Activated naive CD8-positive, alpha-beta T cell treated with anti-CD3 and anti-CD28 coated beads, Interleukin-2, amount 50 U/mL, for 16 hours (primary cell): ENCODE measurements around the gene TTC34.
A peak's percentile ranks its signal among the peaks of the same experiment; 100 is the strongest.

Experiments
- DNase-seq: peaks from one replicate; pipeline ENCODE4 v3.0.0-alpha.2; 2020; ENCODE audit warnings: low read depth, low spot score

The TTC34 gene

GRCh38 chr1:2591581-2592261 lies 209.8 kb downstream of the TTC34 start:
- DNase-seq, result no peak

GRCh38 chr1:2591233-2591580 lies 210.3 kb downstream of the TTC34 start:
- no peak for DNase-seq

DNA sequence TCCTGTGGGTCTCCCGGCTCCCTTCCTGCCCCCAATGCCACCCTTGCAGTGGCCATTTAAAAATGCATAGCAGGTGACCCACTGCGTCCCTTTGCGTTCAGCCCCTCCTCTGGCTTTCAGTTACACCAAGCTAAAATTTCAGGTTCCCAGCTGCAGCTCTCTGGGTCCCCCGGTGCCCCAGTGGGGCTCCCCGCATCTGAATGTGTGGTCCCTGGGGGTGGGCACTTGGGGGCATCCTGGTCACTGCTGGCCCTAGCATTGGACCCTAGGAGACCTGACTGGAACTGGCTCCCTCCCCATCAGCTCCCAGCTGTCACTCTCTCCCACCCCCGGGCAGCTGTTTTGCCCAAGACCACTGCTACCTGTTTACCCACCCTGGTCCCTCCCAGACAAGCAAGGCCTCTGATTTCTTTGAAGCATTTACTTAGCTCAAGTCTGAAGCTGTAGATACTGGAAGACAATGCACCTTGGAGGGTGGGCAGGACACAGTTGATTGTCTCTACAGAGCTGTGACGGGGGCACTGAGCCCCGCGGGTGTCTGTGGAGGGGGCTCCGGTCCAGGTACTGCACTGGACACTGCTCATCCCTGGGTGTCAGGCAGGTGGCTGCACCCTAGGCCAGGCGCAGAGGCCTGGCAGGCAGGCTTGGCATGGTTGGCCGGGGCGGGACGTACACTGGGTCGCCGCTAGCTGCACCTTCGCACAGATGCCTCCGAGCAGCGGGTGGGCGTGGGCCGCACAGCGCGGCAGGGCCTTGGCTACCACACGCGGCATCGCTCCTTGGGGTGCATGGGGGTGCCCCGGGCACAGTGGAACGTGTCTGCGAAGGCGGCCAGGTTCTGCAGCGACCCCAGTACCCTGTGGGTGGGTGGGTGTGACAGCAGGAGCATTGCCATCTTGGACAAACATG lies 211.0 kb downstream of the TTC34 start:
- DNase-seq, result no peak

DNA sequence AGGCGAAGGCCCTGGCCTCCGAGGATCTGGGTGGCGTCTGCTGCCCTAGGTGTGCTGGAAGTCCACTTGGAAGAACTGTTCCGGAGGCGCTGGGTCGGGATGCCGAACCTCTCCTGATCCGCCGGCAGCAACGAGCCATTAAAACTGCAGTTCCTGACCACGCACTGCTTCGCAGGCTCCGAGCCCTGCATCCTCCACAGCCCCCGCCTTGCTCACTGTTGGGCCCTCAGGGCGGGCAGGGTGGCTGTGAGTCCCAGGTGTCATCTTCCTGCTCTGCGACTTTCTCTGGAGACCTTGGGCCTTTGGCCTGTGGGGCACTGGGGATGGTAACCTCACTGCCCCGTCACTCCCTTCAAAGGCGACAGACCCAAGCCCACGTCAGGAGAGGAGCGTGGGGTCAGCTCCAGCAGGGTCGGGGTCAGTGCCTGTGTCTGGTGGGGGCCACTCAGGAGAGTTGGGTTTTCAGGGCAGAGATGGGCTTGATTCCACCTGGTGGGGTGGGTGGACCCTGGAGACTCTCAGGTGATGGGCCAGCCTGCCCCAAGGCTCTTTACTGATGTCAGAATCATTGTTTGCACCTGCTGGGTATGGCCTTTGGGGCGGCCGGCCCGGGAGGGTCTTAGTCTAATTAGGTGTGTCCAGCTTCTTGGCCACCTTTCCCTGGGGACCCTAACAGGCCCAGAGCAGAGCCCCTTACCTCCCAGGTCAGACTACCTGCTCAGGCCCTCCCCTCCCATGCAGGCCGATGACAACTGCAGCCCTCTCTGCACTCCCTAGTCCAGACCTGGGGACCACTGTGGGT lies 211.9 kb downstream of the TTC34 start:
- no peak for DNase-seq

GRCh38 chr1:2588661-2589430 lies 212.6 kb downstream of the TTC34 start:
- DNase-seq, result no peak

DNA sequence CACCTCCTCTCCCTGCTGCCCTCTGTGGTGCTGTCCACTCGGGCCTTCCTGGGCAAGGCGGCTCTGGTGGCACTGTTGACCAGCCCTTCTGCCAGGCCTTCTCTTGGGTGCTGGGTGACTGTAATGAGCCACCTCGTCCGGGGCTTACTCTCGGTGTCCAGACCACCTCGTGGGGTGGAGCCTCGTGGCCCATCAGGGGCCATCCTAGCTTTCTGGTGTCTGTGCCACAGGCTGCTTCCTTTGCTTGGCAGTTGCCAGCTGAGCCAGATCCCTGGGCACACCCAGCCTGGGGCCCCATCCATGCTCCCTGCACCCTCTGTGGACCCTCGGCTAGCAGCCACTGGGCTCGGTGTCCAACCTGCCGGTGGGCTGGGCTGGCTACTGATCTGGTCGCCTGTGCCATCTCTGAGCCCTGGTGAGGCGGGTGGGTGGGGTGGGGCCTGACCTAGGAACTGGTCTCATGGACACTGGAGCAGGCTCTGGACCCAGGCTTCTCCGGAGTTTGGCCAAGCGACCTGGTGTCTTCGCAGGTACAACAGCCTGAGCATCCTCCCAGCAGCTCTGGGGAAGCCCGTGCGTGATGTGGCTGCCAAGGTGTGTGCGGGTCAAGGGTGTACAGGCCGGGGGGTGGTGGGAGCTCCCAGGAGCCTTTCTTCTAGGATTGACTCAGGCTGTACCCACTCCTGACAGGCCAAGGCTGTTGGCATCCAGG lies 213.5 kb downstream of the TTC34 start:
- no peak for DNase-seq

GRCh38 chr1:2587071-2587859 lies 214.2 kb downstream of the TTC34 start:
- DNase-seq, result no peak

GRCh38 chr1:2586154-2587070 lies 215.1 kb downstream of the TTC34 start, which contains the start of gene PRXL2B:
PRXL2B (plus strand) TSS chr1:2586777; CDS start chr1:2586886, 109 bp downstream.
- DNase-seq, result peak; percentile 94
